ENCODE measurements around the gene SLC9A9. TPM values are rescaled to one million over a fixed set of nuclear protein-coding genes. Genes with fewer than 3 reads are reported as not detected.

The SLC9A9 gene
- total RNA-seq, 3 donors from 2014 or later = 6.2 to 17.3 (median 7.8) TPM

DNA sequence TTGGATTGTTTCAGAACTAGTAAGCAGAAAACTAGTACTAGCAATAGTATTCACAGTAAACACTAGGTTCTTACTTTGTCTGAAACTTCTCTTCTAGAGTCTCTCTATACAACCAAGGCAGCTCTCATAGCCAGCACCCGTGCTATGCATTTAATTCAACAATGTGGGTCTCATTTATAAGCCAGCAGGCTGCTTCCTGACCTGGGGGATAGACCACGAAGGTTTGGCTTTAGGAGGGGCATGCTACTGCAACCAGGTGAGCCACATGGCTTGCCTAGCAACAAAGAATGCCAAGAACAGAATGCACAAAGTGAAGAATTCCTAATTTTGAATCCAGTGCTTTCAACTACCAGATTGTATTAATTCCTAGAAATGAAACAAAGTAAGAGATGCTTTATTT, 514.9 kb downstream of the SLC9A9 start:
- no peak for DNase-seq (ENCODE audit: low spot score in 2 of 2)
- intact Hi-C loops (cut with DNase I; ENCODE audit: low total_unique reads) = no loop called here

DNA sequence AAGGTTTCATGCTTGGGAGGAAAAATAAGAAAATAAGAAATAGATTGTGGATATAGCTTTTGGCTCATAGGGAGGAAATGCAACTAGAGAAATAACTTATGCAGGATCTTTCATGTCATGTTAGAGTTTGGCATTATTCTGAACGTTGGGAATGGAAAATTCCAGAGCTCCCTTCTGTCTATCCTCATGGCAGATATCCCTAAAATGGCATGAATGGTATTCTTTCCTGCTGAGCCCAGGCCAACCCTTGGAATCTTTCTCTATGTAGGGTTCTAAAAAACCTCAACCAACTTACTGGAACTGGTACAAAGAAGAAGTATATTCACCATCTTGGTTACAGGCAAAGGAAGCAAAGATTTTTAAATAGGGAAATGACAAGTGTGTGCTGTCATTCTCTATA, 516.2 kb downstream of the SLC9A9 start:
- TF ChIP-seq POLR2AphosphoS5 (IDR thresholded peaks at IDR 0.05) (no peak), POLR2A (IDR thresholded peaks at IDR 0.05) (no peak)
- TF ChIP-seq, protein P1, sequence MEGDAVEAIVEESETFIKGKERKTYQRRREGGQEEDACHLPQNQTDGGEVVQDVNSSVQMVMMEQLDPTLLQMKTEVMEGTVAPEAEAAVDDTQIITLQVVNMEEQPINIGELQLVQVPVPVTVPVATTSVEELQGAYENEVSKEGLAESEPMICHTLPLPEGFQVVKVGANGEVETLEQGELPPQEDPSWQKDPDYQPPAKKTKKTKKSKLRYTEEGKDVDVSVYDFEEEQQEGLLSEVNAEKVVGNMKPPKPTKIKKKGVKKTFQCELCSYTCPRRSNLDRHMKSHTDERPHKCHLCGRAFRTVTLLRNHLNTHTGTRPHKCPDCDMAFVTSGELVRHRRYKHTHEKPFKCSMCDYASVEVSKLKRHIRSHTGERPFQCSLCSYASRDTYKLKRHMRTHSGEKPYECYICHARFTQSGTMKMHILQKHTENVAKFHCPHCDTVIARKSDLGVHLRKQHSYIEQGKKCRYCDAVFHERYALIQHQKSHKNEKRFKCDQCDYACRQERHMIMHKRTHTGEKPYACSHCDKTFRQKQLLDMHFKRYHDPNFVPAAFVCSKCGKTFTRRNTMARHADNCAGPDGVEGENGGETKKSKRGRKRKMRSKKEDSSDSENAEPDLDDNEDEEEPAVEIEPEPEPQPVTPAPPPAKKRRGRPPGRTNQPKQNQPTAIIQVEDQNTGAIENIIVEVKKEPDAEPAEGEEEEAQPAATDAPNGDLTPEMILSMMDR (IDR thresholded peaks at IDR 0.05) = no peak
- Histone ChIP-seq H3K27me3 (no peaks in the 10 kb centered on the region), H3K9me3 (no peaks in the 10 kb centered on the region), H3K4me1 (no peaks in the 10 kb centered on the region), H3K36me3 (no peaks in the 10 kb centered on the region), H3K27ac (no peak overlapping the region), H3K4me3 (no peak overlapping the region)
- intact Hi-C loops (cut with DNase I; ENCODE audit: low total_unique reads) = no loop called here
- DNase-seq (ENCODE audit: low spot score in 2 of 2) = no peak

More for the DNA sequence above, 514.9 kb downstream of the SLC9A9 start:
- Histone ChIP-seq H3K4me1 (no peaks in the 10 kb centered on the region), H3K36me3 (no peaks in the 10 kb centered on the region), H3K27me3 (no peaks in the 10 kb centered on the region), H3K9me3 (no peaks in the 10 kb centered on the region), H3K4me3 (no peak overlapping the region), H3K27ac (no peak overlapping the region)
- TF ChIP-seq POLR2AphosphoS5 (IDR thresholded peaks at IDR 0.05) (no peak), POLR2A (IDR thresholded peaks at IDR 0.05) (no peak)
- TF ChIP-seq, protein P1 (IDR thresholded peaks at IDR 0.05) = no peak

DNA sequence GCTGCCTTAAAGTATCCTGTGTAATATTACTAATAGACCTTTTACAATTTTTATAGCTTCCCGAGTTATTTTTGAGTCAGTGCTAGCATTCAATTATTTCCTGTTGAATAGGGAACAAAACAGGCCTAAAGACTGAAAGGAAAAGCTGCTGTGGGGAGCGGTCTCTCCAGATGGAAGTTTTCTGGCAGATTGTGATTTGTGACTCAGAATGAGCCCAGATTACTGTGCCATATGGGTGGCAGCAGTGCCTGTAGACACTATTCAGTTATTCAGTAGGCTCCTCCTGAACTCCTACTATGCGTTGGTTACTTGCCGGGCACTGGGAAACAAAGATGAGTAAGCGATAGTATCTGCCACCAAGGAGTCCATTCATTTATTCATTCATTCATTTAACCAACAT, 516.9 kb downstream of the SLC9A9 start:
- Histone ChIP-seq H3K27ac (no peak overlapping the region), H3K4me1 (no peaks in the 10 kb centered on the region), H3K4me3 (no peak overlapping the region), H3K36me3 (no peaks in the 10 kb centered on the region), H3K9me3 (no peaks in the 10 kb centered on the region), H3K27me3 (no peaks in the 10 kb centered on the region)
- no peak for TF ChIP-seq POLR2A (IDR thresholded peaks at IDR 0.05)
- TF ChIP-seq POLR2AphosphoS5 (IDR thresholded peaks at IDR 0.05) = no peak
- TF ChIP-seq, protein P1 (IDR thresholded peaks at IDR 0.05) = no peak
- DNase-seq (ENCODE audit: low spot score in 2 of 2) = no peak
- intact Hi-C loops (cut with DNase I; ENCODE audit: low total_unique reads) = no loop called here

DNA sequence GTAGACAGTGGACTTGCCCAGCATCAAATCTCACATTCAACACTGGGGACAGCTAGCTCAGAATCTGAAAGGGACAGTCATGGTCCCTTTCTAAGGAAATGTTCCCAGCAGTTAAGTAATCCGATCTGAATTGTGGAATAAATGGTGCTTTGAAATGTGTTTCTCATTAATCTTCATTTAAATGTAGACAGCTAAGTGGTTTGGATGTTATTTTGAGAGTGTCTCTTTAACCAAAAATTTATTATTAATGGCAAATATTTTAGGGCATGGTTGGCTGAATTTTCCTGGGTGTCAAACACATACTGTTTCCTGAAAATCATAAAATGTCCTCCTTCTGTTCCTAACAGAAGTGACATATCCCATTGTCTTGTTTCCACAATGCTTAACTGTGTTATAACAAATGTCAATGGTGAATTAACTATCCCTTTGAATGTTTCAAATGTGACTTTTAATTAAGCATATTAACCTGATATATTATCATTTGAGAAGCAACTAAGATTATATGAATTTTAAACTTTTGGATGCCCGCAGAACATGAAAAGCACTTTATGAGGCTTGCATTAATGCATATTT, 517.9 kb downstream of the SLC9A9 start:
- Histone ChIP-seq H3K36me3 (no peaks in the 10 kb centered on the region), H3K9me3 (no peaks in the 10 kb centered on the region), H3K4me1 (no peaks in the 10 kb centered on the region), H3K27me3 (no peaks in the 10 kb centered on the region), H3K4me3 (no peak overlapping the region), H3K27ac (no peak overlapping the region)
- intact Hi-C loops (cut with DNase I; ENCODE audit: low total_unique reads) = no loop called here
- TF ChIP-seq POLR2A (IDR thresholded peaks at IDR 0.05) = no peak
- TF ChIP-seq POLR2AphosphoS5 (IDR thresholded peaks at IDR 0.05) = no peak
- TF ChIP-seq, protein P1 (IDR thresholded peaks at IDR 0.05) = no peak
- DNase-seq (ENCODE audit: low spot score in 2 of 2) = no peak

DNA sequence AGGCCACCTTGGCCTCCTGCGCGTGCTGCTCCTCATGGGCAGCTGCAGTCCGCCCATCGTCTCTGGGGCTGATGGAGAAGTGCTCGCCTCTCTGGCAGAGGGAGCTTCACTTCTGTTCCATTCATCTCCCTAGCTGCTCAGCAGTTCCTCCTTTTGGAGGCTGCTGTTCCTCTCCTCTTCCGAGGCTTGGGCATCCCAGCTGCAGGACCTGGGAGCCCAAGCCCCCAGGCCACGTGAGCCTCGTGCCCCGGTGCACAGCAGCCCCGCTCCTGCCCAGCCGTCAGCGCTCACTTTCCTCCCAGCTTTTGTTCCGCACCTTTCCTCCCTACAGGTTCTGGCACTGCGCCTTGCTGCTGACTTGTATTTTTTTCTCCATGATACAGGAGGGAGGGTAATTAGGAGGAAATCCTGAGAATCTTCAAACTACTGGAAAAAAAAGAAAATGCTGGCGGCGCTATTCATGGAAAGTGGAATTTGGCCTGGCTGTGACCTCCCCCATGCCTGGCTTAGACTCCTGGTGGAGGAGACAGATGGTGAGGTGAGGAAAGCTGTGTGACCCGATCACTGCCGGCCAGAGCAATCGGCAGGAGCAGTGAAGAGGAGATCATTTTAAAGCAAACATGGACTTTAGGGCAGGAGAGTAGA, 518.6 kb downstream of the SLC9A9 start:
- no peak for DNase-seq (ENCODE audit: low spot score in 2 of 2)
- Histone ChIP-seq H3K36me3 (no peaks in the 10 kb centered on the region), H3K4me1 (no peaks in the 10 kb centered on the region), H3K27me3 (no peaks in the 10 kb centered on the region), H3K4me3 (peak overlapping the region in 2 of 3 donors; percentile 11 to 44), H3K27ac (no peak overlapping the region), H3K9me3 (no peaks in the 10 kb centered on the region)
- intact Hi-C loops (cut with DNase I; ENCODE audit: low total_unique reads) = no loop called here
- TF ChIP-seq POLR2A (IDR thresholded peaks at IDR 0.05) = no peak
- TF ChIP-seq POLR2AphosphoS5 (IDR thresholded peaks at IDR 0.05) = no peak
- TF ChIP-seq, protein P1 (IDR thresholded peaks at IDR 0.05) = no peak

All from breast epithelium (tissue), 4 donors.